HG03378 (cell line): ENCODE measurements around the gene SF1.

Experiments
- ATAC-seq: cut with Tn5 transposase; IDR thresholded peaks from one replicate; pipeline ENCODE4 v1.9.1; 2021; ENCODE audit warnings: mild to moderate bottlenecking, moderate library complexity; ENCODE audit not compliant: unreplicated experiment

Gene SF1

DNA sequence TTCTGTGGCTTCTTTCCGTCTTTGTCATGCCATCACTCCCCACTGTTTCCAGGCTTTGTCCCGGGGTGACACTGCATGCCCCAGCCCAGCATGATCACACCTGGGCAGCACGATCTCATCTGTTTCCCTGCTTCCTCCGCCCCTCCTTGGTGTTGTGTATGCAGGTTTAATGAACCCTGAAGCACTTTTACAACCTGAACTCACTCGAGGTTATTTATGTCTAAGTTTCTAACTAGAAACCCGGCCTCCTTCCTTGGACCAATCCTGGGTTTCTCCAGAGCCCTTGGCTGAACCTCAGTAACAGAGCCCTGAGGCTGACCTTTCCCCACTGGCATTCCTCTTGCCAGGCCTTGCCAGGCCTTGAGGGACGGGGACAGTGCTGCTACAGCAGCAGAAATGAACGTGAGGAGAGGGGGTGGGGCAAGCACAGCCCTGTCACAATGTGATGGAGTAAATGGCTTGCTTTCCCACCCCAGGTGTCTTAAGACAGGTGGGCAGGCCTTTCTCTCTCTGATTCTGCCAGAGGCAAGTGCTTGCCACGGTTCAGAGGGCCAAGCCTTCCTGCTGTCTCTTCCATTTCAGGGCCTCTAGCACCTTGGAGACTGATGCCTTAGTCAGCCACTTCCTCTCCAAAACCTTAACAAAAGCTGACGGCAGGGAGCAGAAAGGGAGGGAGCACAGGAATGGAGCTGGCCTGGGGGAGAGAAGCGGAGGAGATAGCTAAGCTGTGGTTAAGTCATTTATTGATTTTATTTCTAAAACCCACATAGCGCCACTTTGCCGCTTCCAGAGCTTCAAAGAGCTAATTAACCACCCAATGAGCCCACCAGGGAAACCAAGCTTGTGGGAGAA is 15.4 kb downstream of the SF1 start:
- ATAC-seq: no peak

- ATAC-seq: no peak
These were observed 16.1 kb downstream of the SF1 start for GRCh38 chr11:64762277-64762673.

GRCh38 chr11:64760759-64761420 is 17.5 kb downstream of the SF1 start:
- ATAC-seq: no peak

DNA sequence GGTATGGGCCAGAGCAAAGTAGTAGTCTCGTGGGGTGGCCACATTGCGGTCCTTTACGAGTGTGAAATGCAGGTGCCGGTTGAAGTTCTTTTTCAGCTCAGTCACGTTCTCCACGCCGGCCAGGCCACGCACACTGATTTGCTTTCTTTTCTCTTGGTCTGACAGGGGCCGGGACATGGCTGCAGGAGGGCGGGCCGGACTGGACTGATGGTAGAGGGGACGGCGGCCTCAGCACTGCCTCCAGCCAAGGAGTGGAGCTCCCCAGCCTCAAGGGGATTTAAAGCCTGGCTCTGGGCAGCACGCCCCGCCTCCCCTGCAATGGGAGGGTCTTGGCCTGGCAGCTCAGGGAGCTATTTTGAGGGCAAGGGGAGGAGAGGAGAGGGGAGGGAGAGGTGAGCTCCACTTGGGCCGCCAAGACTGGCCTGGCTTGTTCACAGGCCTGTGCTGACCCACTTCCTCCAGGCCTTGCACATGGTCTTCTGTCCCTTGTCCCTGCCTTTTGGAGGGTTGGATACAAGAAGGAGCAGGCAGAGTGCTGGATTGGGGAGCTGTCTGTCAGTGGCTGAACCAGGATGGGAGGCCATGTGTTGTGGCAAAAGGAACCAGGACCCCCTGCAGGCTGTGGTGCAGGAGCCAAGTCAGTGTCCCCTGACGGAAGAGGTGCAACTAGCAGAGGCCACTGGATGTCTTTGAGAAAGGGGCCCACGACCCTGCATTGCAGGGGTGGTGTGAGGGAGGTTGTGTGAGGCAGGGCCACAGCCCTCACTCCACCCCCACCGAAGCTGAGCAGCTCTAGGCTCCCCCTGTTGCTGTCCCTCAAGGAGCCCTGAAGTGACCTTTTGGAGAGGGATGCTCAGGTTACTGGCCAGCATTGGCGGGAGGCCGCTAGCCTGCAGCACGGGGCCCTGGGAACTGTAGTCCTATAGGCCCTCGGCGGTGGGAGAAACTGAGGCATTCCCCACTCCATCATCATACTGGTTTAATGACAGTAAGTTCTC is 18.3 kb downstream of the SF1 start, which contains the start of gene PYGM:
TSS of gene PYGM (minus strand) at position 253 of the 998 bp plus-strand sequence. CDS start at position 177, 76 bp downstream.
- no peak for ATAC-seq

- ATAC-seq: no peak
These were observed 19.1 kb downstream of the SF1 start for GRCh38 chr11:64759131-64759721.

DNA sequence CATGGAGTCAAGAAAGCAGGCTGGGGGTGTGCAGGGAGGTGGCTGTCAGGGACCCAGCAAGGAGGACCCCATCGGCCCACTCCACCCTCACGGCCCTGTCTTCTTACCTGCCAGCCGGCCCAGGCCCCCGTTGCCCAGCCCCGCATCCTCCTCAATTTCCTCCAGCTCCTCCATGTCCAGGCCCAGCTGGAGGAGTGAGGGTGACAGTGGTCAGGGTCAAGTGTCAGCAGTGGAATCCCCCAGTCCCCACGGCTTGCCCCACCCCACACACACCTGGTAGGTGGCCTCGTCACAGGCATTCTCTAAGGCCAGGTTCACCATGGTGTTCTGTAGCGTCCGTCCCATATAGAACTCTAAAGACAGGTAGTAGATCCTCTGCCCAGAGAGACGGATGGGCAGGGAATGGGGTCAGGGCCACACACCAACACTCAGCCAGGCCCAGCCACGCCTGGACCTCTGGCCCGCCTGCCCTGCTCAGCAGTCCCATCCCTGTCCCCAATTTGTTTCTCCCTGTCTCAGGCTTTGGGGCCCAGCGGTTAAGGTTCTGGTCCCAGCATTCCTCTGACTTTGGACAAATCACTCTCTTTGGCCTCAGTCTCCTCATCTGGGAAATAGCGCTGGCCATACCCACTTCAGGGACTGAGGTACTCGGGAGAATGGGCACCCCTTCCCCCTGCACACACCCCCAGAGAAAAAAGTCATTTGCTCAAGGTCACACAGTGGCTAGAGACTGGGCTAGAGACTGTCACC is 19.8 kb downstream of the SF1 start:
- no peak for ATAC-seq

GRCh38 chr11:64757549-64758329 is 20.6 kb downstream of the SF1 start:
- no peak for ATAC-seq

GRCh38 chr11:64755681-64756361 is 22.5 kb downstream of the SF1 start:
- ATAC-seq: no peak

- no peak for ATAC-seq
These were observed 23.3 kb downstream of the SF1 start for GRCh38 chr11:64754919-64755662.

DNA sequence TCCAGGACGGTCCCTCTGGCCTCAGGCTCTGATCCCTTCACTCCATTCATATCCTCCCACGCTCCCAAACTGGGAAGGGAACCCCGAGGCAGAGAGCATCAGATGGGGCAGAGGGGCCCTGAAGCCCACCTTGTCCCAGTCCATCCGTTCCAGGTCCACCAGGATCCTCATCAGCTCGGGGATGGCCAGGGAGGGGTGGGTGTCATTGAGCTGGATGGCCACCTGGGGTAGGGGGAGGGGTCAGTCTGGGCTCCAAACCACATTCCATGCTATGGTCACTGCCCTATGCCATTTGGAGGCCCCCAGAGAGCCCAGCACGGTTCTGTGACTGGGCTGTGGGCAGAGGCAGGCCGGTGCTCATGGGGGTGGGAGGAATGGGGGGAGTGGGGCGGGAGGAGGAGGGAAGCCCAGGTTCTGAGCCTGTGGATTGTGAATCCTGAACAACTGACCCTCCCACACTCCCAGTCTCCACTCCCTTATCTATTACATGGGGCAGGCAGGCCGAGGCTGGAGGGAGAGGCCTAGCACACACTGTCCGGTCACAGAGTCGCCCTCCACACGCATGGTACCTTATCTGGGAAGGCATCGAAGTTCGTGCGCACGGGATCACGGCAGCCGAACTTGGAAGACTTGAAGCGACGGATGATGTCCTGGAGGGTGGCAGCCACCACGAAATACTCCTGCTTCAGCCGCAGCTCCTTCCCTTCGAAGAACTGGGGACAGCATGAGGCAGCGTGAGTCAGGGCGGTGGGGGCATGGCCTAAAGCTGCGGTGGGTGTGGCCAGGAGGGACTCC is 24.0 kb downstream of the SF1 start:
- ATAC-seq: no peak

DNA sequence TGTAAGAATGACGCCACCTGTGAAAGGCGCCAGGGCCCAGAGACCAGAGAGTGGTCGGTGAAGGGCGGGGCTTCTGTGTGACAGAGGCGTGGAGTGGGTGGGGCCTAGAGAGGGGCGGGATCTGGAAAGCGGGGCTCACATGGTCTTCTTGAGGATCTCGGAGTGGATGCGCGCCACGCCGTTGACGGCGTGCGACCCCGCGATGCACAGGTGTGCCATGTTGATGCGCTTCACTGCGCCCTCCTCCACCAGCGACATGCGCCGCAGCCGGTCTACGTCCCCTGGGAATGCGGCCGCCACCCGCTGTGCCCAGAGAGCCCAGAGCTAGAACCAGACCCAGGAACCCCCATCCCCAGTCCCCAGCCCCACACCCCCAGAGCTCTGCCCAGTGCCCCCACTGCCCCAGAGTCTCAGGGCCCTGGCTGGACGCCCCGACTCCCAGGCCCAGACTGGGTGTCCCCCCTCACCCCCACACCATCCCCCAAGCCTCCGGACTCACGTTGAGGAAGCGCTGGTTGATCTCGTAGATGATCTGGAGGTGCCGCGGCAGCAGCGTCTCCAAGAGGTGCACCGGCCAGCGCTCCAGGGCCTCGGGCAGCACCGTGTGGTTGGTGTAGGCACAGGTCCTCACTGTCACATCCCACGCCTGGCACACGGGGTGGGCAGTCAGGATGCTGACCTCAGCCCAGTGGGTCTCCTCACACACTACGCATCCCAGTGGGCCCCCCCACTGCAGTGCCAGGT is 24.8 kb downstream of the SF1 start:
- ATAC-seq: no peak

- no peak for ATAC-seq
These were observed 25.3 kb downstream of the SF1 start for GRCh38 chr11:64753019-64753379.

- no peak for ATAC-seq
These were observed 26.0 kb downstream of the SF1 start for GRCh38 chr11:64752175-64752970.

DNA sequence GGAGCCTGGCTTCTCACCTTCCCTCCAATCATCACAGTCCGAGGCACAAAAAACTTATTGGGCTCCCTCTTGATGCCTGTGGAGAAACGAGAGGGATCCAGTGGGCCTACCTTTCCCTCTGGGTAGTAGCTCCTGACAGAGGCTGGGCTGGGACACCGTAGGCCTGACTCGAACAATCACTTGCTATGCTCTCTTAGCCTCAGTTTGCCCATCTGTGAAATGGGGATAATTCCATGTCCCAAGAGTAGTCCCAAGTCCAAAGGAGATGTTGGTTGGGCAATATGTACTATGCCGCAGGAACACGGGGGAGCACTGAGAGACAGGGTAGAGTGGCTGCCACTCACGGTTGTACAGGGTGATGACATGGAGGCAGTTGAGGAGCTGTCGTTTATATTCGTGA is 26.8 kb downstream of the SF1 start:
- no peak for ATAC-seq

DNA sequence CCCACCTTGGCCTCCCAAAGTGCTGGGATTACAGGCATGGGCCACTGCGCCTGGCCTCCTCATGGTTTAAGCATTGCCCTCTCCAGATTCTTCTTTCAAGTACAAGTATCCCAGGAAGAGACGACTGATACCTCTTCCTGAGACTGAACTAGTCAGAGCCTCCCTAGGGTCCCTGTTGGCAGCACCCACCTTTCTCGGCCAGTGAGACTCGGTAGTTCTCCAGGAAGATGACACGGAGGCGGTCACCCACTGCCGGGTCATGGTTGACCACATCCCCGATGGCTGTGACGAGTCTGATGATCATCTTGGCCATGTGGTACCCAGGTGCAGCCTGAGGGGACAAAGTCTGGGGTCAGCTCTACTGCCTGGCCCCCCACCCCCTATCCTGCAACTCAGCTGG is 27.2 kb downstream of the SF1 start:
- ATAC-seq: no peak
